Neural progenitor cell (in vitro differentiated cells): ENCODE data around the gene C22orf42.
"Not testable (repeated sequence)": the region's sequence is repeated elsewhere in the genome, so short reads cannot be mapped to it uniquely, and the experiment has no call there.

Source experiments
- CTCF ChIP-seq: fragments of 200-600 bp; sonication (generic); IDR thresholded peaks from 2 replicates; pipeline ENCODE4 v1.5.1; 2017; ENCODE audit warnings: antibody characterized with exemption, mild to moderate bottlenecking
- EZH2 ChIP-seq: fragments of 200-600 bp; sonication (generic); IDR thresholded peaks from 2 replicates; pipeline ENCODE4 v1.6.1; 2017; ENCODE audit warnings: antibody characterized with exemption, mild to moderate bottlenecking, moderate library complexity

GRCh38 chr22:32135958-32136357 is 23.1 kb downstream of the C22orf42 start:
- not testable (repeated sequence) for TF ChIP-seq CTCF, EZH2
